K562 (cell line): ENCODE measurements around the gene DIAPH1. TPM values are rescaled to one million over a fixed set of nuclear protein-coding genes. Genes with fewer than 3 reads are reported as not detected.

Source experiments
- ATAC-seq: fragments of 200-7000 bp; cut with Tn5 transposase; 3 replicates; pipeline ENCODE4 v1.9.1; 2020; ENCODE audit warnings: moderate library complexity
- BruUV-seq: library from RNA; stranded (reverse); fragments of 400-500 nt; replicated peaks from 2 replicates; lab custom pipeline; 2021; lab: Mats Ljungman, UMichigan
- CTCF ChIA-PET: fragments of 300-600 bp; formaldehyde crosslinking; extraction: SDS; loops from one replicate; lab custom pipeline; 2021; ENCODE audit warnings: low intra/inter-chr PET ratio; lab: Yijun Ruan, JAX
- POLR2A ChIA-PET: fragments of 300-600, 350-650 bp; sonication (Branson Sonifier 250); formaldehyde crosslinking; extraction: SDS; loops from one replicate; lab custom pipeline; 2021; ENCODE audit warnings: antibody characterized with exemption, inconsistent platforms; lab: Yijun Ruan, JAX
- DNase-seq, 4 experiments: peaks; one replicate each; pipeline versions ENCODE4 v3.0.0 to v3.0.0-alpha.2; 2011 to 2018; ENCODE audit warnings: low spot score in 3 of 4, mixed read lengths in 3 of 4; ENCODE audit errors: extremely low read depth in 1 of 4
- FAIRE-seq: peaks from 2 replicates; lab custom pipeline; 2011; peaks lifted over from hg19 to GRCh38; lab: Jason Lieb, UNC
- H2AFZ ChIP-seq: 2 replicates; pipeline ENCODE4 v1.6.0; 2011; ENCODE audit warnings: low read depth, low read length, control low read depth, inconsistent platforms
- H3K27ac ChIP-seq: fragments of 200-600 bp; 3 replicates; pipeline ENCODE4 v1.8.0; 2011; ENCODE audit warnings: low read depth, mild to moderate bottlenecking, control low read depth, inconsistent platforms, low read length, moderate library complexity, mixed read lengths; ENCODE audit errors: extremely low read depth
- H3K27me3 ChIP-seq, 2 experiments: fragments of 300-600 bp in 1 of 2; 2 replicates in 1 of 2; 3 replicates in 1 of 2; pipeline versions ENCODE4 v1.6.0 to v1.8.0; 2011; ENCODE audit warnings: inconsistent platforms in 2 of 2, low read length in 2 of 2, mild to moderate bottlenecking in 1 of 2, mixed read lengths in 1 of 2, moderate library complexity in 1 of 2; ENCODE audit not compliant: control insufficient read depth in 2 of 2, insufficient read depth in 2 of 2
- H3K36me3 ChIP-seq: fragments of 300-600 bp; 3 replicates; pipeline ENCODE4 v1.8.0; 2011; ENCODE audit warnings: mild to moderate bottlenecking, low read length, inconsistent platforms; ENCODE audit not compliant: control insufficient read depth, insufficient read depth
- H3K4me1 ChIP-seq, 2 experiments: fragments of 200-600 bp in 1 of 2; replicated peaks in 1 of 2; 2 replicates in 1 of 2; 3 replicates in 1 of 2; pipeline versions ENCODE4 v1.5.1 to v1.8.0; 2011; ENCODE audit warnings: inconsistent platforms in 2 of 2, low read length in 2 of 2, mild to moderate bottlenecking in 1 of 2, mixed read lengths in 1 of 2, moderate library complexity in 1 of 2; ENCODE audit not compliant: control insufficient read depth in 2 of 2, insufficient read depth in 2 of 2
- H3K4me2 ChIP-seq: 2 replicates; pipeline ENCODE4 v1.6.1; 2011; ENCODE audit warnings: low read length, control low read depth, inconsistent platforms, mixed read lengths; ENCODE audit not compliant: insufficient read depth
- H3K4me3 ChIP-seq: fragments of 200-600 bp; sonication (generic), shearing (Covaris generic); 2 replicates; pipeline ENCODE4 v1.5.1; 2016; ENCODE audit warnings: control low read depth, inconsistent platforms
- H3K79me2 ChIP-seq: fragments of 200-600 bp; 3 replicates; pipeline ENCODE4 v1.8.0; 2011; ENCODE audit warnings: low read length, inconsistent platforms; ENCODE audit not compliant: control insufficient read depth, insufficient read depth
- H3K9ac ChIP-seq, 2 experiments: 2 replicates each; pipeline versions ENCODE4 v1.6.0 to v1.6.1; 2011; ENCODE audit warnings: low read depth in 2 of 2, low read length in 2 of 2, control low read depth in 1 of 2, inconsistent platforms in 1 of 2, mild to moderate bottlenecking in 1 of 2, mixed read lengths in 1 of 2; ENCODE audit not compliant: insufficient read depth in 1 of 2
- H3K9me1 ChIP-seq: one replicate; pipeline ENCODE4 v1.6.0; 2011; ENCODE audit warnings: inconsistent platforms, mild to moderate bottlenecking, low read length, moderate library complexity; ENCODE audit not compliant: control insufficient read depth, insufficient read depth
- H3K9me3 ChIP-seq: replicated peaks from 2 replicates; pipeline ENCODE4 v1.5.1; 2011; ENCODE audit warnings: low read depth, low read length, inconsistent platforms; ENCODE audit not compliant: control insufficient read depth, insufficient read depth
- H4K20me1 ChIP-seq: replicated peaks from 2 replicates; pipeline ENCODE4 v1.6.1; 2011; ENCODE audit warnings: low read length, inconsistent platforms, mixed read lengths; ENCODE audit not compliant: control insufficient read depth, insufficient read depth
- ELF4 ChIP-seq: fragments of 450-650 bp; formaldehyde crosslinking; IDR thresholded peaks from 2 replicates; pipeline ENCODE4 v1.4.0; 2022; ENCODE audit warnings: missing genetic modification characterization
- HNRNPH1 ChIP-seq: fragments of 200-400 bp; formaldehyde crosslinking; optimal IDR thresholded peaks from 2 replicates; pipeline ENCODE3; 2017; ENCODE audit warnings: low read depth, mild to moderate bottlenecking, low read length, moderate library complexity
- MBD1 ChIP-seq: fragments of 250-450 bp; sonication (Bioruptor Pico); IDR thresholded peaks from 2 replicates; pipeline ENCODE4 v1.8.0; 2022; ENCODE audit warnings: inconsistent platforms
- PCBP1 ChIP-seq: fragments of 200-400 bp; formaldehyde crosslinking; IDR thresholded peaks from 2 replicates; pipeline ENCODE4 v1.6.1; 2018; ENCODE audit warnings: mild to moderate bottlenecking, low read depth, low read length; ENCODE audit not compliant: poor library complexity, severe bottlenecking
- PRDM10 ChIP-seq: fragments of 450-650 bp; IDR thresholded peaks from 2 replicates; pipeline ENCODE4 v1.6.1; 2018; ENCODE audit not compliant: partially characterized antibody
- ZBTB49 ChIP-seq: sonication (generic); formaldehyde crosslinking; IDR thresholded peaks from 2 replicates; pipeline ENCODE4 v1.8.0; 2022; ENCODE audit warnings: missing genetic modification reagents, mild to moderate bottlenecking, borderline replicate concordance
- WGBS: fragments of 100-300 bp; shearing (Covaris generic); methylation state at CpG from one replicate; pipeline ENCODE4 v1.1.6; 2016; ENCODE audit warnings: low coverage, mixed read lengths; ENCODE audit not compliant: insufficient coverage; ENCODE audit errors: missing lambda C conversion rate; 5-methylcytosine and 5-hydroxymethylcytosine counted together
- in situ Hi-C: fragments of 300-500 bp; cut with MboI; formaldehyde crosslinking; loops from 4 replicates; pipeline ENCODE4 v1.15.0; 2018; ENCODE audit warnings: inconsistent platforms, mixed read lengths
- intact Hi-C: fragments of 100-400 bp; cut with micrococcal nuclease; formaldehyde crosslinking; loops from 2 replicates; pipeline ENCODE4 v1.14.2; 2022
- polyA plus RNA-seq, 8 experiments: library from polyadenylated mRNA; depleted of rRNA in 4 of 8; stranded (reverse) in 5 of 8; unstranded in 3 of 8; fragments of >200 nt; fragmentation: Nextera tagmentation in 2 of 8; fragmentation: Illumina TruSeq in 1 of 8; extraction: Ambion mirVana in 2 of 8; extraction: Trizol in 1 of 8; gene quantifications; 2 replicates each; pipeline versions ENCODE4 v1.2.1 to v1.2.3, GENCODE V29; 2011 to 2014; ENCODE audit warnings: inconsistent platforms in 1 of 8, missing spikeins in 1 of 8
- total RNA-seq, 7 experiments: library from RNA; depleted of rRNA in 6 of 7; stranded (reverse); fragments of >200 nt in 6 of 7; fragmentation: Illumina TruSeq in 2 of 7; extraction: Trizol in 2 of 7; gene quantifications; 2 replicates each; pipeline versions ENCODE4 v1.2.1 to v1.2.3, GENCODE V29; 2011 to 2021; ENCODE audit warnings: low replicate concordance in 1 of 7

Gene DIAPH1
- total and polyA plus RNA-seq, 9 of the 15 experiments (the other 6 are each of a cell fraction or from before 2014, with no cell fraction given): 60.8 to 328 (median 97.8) TPM

GRCh38 chr5:141504216-141504615 is 114.6 kb downstream of the DIAPH1 start:
- CTCF ChIA-PET: no interaction called here
- H3K9me3 ChIP-seq: no peaks in the 10 kb centered on the region
- no peaks in the 10 kb centered on the region for H4K20me1 ChIP-seq
- H2AFZ ChIP-seq: no peak overlapping the region
- H3K79me2 ChIP-seq: no peaks in the 10 kb centered on the region
- H3K27me3 ChIP-seq: peaks cover 11 to 29% of the 10 kb centered on the region in 2 experiments; a peak in 4 of 5 replicates
- no peak overlapping the region for H3K9ac ChIP-seq
- no peak for FAIRE-seq
- WGBS: 2% methylated on average over 4 of the region's 4 CpGs
- DNase-seq: no peak
- BruUV-seq: no TSS peak
- ATAC-seq: no peak
- in situ Hi-C loops: no loop called here
- POLR2A ChIA-PET: no interaction called here
- TF ChIP-seq PCBP1 (no peak), MBD1 (no peak), PRDM10 (no peak), ELF4 (no peak), HNRNPH1 (no peak), ZBTB49 (CRISPR knock-in tag) (no peak)
- H3K4me2 ChIP-seq: no peak overlapping the region
- no peaks in the 10 kb centered on the region for H3K36me3 ChIP-seq
- no peaks in the 10 kb centered on the region for H3K9me1 ChIP-seq
- H3K4me1 ChIP-seq: no peaks in the 10 kb centered on the region
- no peak overlapping the region for H3K27ac ChIP-seq
- H3K4me3 ChIP-seq: no peak overlapping the region
- intact Hi-C loops: no loop called here
